ENCODE data around the gene YWHAQ.
"Not testable (repeated sequence)": the region's sequence is repeated elsewhere in the genome, so short reads cannot be mapped to it uniquely, and the experiment has no call there.

YWHAQ gene

GRCh38 chr2:9594366-9595054 lies 36.3 kb downstream of the YWHAQ start:
- DNase-seq (ENCODE audit: low read depth in 2 of 2): no peak

- no peak for DNase-seq (ENCODE audit: low read depth in 2 of 2)
Observed at GRCh38 chr2:9593925-9594324, 36.9 kb downstream of the YWHAQ start.

DNA sequence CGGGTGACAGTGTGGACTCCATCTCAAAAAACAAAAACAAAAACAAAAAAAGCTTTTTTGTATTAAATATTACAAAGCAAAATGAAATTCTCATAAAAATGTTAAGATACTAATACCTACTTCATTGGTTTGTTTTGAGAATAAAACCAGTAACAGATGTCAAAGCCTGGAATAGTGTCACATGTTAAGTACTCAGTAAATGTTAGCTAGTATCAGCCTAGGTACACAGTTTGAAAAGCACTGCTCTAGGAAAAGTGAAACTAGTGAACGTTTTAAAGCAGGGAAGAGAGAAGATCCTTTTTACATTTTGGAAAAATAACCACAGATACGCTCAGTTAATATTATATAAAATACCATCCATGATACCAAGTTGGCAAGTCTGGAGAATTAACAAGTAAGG lies 38.1 kb downstream of the YWHAQ start:
- no peak for DNase-seq (ENCODE audit: low read depth in 2 of 2)

- DNase-seq (ENCODE audit: low read depth in 2 of 2): no peak
Observed at GRCh38 chr2:9590641-9591040, 40.2 kb downstream of the YWHAQ start.

DNA sequence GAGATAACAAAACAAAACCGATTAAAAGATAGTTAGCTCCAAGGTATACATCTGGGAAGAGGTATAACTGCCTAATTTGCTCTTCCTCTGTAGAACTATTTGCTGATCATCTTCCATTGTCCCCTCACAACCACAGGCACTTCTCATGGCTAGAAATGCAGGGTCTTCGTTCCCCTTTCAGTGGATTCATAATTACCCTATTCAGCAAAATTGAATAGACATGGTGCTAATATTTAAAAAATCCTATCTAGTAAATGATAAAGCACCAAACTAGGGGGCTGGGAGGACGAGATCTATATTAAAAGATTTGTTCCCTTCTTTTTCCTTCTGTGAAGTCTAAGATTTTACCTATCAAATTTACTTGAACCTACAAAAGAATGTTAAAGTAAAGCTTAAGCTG lies 44.3 kb downstream of the YWHAQ start:
- DNase-seq (ENCODE audit: low read depth in 2 of 2): no peak

- no peak for DNase-seq (ENCODE audit: low read depth in 2 of 2)
Observed at GRCh38 chr2:9585486-9585885, 45.3 kb downstream of the YWHAQ start.

DNA sequence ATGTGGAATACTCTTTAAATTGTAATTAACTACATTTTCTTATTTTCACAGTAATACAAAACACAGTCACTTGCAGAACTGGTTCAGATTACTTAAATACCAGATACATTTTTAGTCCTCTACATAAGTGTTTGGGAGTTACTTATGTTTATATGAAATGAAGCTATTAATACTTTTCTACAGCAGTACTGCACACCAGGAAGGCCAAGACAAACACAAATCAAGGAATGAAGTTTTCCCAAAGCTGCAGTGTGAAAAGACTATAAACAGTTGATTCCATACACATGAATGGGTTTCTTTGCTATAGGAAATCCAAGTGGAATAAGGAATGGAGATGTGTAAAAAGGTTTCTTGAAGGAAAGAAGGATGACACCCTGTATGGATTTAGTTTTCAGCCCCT lies 45.9 kb downstream of the YWHAQ start:
- not testable (repeated sequence) for DNase-seq (ENCODE audit: low read depth in 2 of 2)

DNA sequence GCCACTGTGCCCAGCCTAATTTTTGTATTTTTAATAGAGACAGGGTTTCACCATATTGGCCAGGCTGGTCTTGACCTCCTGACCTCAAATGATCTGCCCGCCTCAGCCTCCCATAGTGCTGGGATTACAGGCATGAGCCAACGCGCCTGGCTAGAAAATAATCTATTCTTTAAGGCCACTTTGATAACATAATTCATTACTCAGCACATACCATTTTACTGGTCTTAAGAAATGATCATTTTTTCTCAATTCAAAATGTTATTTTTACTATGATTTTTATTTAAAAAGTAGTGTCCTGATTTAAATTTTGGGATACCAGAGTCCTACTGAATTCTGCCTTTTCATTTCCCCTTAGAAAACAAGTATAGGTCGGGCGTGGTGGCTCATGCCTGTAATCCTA lies 48.2 kb downstream of the YWHAQ start:
- DNase-seq (ENCODE audit: low read depth in 2 of 2): no peak

- DNase-seq (ENCODE audit: low read depth in 2 of 2): no peak
Observed at GRCh38 chr2:9578467-9579235, 52.1 kb downstream of the YWHAQ start.

DNA sequence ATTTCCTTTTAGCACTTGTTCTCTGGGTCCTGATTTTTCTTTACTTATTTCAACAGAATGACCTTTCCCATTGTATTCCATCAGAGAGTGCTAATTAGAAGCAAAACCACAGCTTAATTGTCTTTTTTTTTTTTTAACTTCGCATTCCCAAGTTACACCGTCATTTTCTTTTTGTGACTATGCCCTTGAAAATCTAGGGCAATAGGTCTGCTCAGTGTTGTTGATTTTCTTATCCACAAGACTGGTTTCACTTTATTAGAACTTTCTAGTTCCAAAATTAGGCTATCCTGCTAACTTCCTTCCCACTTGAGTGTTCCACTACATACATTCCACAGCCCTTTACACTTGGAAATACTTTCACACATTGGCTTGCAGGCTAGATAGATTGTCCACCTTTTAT lies 56.5 kb downstream of the YWHAQ start:
- no peak for DNase-seq (ENCODE audit: low read depth in 2 of 2)

- no peak for DNase-seq (ENCODE audit: low read depth in 2 of 2)
Observed at GRCh38 chr2:9573840-9574239, 57.0 kb downstream of the YWHAQ start.

DNA sequence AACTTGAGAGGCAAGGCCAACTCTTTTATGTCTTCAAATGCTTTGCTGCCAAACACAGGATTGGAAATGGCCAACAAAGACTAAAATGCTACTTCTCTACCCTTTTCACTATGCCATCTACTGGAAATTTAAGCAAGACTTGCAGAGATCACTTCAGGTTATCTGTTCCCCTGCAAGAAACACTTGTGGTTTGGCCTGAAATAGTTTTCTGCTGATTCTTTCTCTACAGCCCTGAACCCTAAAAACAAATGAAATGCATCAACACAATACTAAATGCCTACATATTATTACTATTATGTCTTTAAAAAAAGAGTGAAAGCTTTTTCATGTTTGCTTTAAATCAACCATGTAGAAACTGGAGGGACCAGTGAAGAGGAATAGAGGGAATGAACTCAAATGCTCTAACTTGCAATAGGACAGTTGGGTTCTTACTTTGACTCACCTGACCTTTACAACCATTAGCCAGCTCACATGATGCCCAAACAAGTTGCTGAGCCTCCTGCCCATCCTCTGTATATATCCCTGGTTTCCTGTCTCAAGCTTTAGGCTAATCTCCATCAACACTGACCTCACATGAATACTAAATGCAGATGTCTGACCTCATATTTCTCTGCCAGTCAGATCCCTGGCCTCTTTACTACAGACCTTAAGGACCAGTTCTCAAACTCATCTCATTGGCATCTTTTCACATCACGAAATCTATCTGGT lies 57.6 kb downstream of the YWHAQ start:
- DNase-seq (ENCODE audit: low read depth in 2 of 2): no peak

GRCh38 chr2:9570182-9571060 lies 60.4 kb downstream of the YWHAQ start:
- DNase-seq (ENCODE audit: low read depth in 2 of 2): no peak

GRCh38 chr2:9565436-9566153 lies 65.2 kb downstream of the YWHAQ start:
- DNase-seq (ENCODE audit: low read depth in 2 of 2): no peak

- DNase-seq (ENCODE audit: low read depth in 2 of 2): no peak
Observed at GRCh38 chr2:9560628-9561027, 70.2 kb downstream of the YWHAQ start.

DNA sequence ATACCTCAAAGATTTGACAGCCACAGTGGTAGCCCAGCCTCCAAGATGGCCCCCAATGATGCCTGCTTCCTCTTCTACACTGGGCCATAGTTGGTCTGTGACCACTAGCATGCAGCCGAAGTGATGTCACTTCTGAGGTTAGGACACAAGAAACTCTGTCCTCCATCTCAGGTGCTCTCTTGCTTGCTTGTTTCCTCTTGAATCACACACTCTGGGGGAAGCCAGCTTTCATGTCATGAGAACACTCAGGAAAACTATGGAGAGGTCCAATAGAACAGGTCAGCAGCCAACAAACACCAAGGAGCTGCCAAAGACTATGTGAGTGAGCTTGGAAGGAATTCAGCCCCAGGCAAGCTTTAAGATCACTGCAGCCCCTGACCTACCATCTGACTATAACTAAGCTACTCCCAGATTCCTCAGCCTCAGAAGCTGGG lies 71.8 kb downstream of the YWHAQ start:
- no peak for DNase-seq (ENCODE audit: low read depth in 2 of 2)

- no peak for DNase-seq (ENCODE audit: low read depth in 2 of 2)
Observed at GRCh38 chr2:9556121-9556743, 74.6 kb downstream of the YWHAQ start.

DNA sequence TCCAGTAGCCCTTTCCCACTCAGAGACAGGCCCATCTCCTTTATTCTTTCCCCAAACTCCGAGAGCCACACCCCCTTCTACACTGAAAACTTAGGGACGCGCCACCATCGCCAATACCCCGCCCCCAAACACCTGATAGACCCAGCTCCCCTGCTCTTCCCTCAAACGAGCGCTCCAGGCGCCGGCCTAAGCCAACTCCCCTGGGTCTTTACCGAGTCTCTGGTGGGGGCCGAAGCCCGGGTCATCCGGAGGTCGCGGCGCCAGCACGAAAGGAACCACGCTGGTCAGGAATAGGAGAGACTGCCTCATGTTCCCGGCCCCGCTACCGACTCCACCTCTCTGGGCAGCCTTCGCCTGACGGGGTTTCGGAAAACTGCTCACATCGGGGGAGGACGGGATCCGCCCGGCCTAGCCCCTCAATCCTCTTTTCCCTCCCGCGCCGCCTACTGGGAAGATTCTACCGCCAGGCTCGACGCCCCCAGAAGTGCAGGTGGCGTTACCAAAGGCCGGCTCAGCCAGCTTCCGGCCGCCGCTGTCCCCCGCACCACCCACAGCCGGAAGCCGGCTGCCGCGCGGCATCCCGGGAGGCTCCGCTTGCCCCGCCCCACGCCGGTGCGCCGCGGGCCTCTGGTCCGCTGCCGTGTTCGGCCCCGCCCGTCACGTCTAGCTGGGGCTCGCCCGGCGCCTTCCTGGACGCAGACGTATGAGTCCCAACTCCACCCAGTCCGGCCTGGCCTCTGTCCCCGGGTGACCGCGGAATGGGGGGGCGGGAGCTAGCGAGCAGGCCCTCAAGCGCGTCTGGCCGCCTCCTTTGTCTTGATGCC lies 75.3 kb downstream of the YWHAQ start, which contains the start of gene ADAM17:
Gene ADAM17 (minus strand): TSS at position 534 of the 824 bp plus-strand sequence. CDS start 225 bp downstream, at position 309.
- peak; percentile 62 to 71 for DNase-seq (ENCODE audit: low read depth in 2 of 2)

DNA sequence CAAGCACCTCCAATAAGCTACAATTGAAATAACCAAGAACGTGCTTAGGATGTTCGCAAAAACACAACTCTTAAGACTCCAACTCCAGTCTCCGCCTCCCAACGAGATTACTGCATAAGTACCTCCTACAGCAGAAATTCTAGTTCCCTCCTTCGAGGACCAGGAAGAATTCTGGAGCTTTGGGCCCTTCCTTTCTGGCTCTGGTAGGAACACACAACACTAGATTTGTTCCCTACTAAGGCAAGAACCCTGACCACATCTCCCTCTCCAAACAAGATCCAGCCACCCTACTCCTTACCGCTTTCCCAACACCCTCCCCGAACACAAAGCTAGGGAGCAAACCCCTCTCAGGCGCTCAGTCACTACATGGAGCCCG lies 75.9 kb downstream of the YWHAQ start:
- no peak for DNase-seq (ENCODE audit: low read depth in 2 of 2)

Measured in activated CD8-positive, alpha-beta memory T cell treated with anti-CD3 and anti-CD28 coated beads for 4 hours (primary cell).